Activated effector memory CD4-positive, alpha-beta T cell treated with anti-CD3 and anti-CD28 coated beads, Interleukin-2, amount 50 U/mL, for 16 hours (primary cell): ENCODE results near the gene AMT.
"Not testable (repeated sequence)": the region's sequence is repeated elsewhere in the genome, so short reads cannot be mapped to it uniquely, and the experiment has no call there.

Experiments used
- DNase-seq: peaks from one replicate; pipeline ENCODE4 v3.0.0-alpha.2; 2020

Gene AMT

DNA sequence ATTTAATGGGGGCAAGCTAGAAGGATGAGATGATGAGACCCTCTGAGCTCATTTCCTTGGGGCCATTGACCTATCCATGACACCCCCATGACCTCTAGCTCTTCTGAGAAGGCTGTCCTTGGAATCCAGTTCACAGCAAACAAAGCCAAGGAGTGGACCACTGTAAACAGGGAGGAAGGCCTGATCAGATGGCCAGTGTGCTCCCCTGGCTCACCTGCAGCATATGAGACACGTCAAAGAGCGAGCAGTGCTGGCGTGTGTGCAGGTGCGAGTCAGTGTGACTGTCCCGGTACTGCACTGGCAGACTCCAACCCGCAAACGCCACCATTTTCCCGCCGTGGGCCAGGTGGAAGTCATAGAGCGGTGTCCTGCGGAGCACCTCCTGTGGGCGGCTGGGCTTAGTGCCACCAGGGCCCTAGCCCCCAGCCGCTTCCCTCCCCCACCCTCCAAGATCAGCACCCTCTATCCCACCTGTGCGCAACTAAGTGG is 339 bp downstream of the AMT start:
- no peak for DNase-seq

- no peak for DNase-seq
Measured at GRCh38 chr3:49417516-49418120, 4.7 kb downstream of the AMT start.

- no peak for DNase-seq
Measured at GRCh38 chr3:49416867-49417266, 5.4 kb downstream of the AMT start.

DNA sequence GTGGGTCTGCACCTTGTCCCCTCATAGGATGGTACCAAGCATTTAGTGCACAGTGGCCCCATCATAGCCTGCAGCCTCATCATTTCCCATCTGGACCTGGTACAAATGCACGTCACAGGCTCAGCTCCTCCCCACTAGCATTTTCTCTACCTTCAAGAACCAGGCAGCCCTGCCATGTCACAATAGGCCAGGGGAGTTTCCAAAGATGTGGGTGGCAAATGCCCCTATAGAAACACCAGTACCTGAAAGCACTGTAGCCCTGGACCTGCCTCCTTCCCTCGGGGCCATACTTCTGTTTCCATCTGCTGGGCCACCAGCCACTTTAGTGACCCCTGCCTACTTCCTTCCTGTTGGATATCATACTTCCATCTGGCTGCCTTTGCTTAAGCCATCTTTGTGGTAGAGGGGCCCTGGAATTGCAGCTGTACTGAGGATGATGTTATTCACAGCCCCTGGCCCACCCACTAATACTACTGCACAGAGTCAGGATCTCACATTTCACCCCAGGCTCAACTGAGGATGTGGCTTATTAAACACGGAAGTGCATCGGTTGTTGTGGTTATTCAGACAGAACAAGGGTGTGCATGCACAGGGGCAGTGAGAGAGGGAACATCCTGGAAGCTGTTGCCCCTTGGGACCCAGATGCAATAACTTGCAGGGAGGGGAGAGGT is 6.2 kb downstream of the AMT start:
- DNase-seq = peak; percentile 89

- no peak for DNase-seq
Measured at GRCh38 chr3:49414753-49415152, 7.5 kb downstream of the AMT start.

- no peak for DNase-seq
Measured at GRCh38 chr3:49413338-49413734, 8.9 kb downstream of the AMT start.

DNA sequence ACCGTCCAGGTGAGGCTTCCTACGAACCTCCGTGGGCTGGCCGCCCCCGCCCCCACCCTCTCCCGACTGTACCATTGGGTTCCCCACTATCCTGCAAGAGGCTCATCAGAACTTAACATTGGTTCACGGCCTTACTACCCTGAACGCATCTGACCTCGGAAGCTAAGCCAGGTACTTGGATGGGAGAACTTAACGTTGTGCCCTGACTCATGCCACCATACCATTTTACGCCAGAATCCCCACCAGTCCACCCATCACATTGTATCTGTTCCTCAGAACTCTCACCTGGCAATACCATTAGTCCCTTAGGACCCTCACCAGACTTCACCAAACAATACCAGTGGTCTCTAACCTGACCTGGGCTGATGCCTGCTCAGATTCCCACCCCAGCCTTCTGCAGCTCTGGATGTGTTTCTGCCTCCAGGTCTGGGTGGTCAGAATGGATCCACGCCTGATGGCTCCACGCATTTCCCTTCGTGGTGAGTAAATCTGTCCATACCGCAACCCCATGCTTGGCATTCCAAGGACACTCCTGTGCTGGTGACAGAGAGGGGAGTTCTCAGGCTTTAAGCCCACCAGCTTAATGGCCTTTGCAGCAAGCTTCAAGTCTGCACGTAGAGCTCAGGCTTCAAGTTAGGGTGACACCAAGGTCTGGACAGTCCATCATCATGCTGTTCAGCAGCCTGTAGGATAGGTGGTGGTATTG is 9.5 kb downstream of the AMT start:
- no peak for DNase-seq

DNA sequence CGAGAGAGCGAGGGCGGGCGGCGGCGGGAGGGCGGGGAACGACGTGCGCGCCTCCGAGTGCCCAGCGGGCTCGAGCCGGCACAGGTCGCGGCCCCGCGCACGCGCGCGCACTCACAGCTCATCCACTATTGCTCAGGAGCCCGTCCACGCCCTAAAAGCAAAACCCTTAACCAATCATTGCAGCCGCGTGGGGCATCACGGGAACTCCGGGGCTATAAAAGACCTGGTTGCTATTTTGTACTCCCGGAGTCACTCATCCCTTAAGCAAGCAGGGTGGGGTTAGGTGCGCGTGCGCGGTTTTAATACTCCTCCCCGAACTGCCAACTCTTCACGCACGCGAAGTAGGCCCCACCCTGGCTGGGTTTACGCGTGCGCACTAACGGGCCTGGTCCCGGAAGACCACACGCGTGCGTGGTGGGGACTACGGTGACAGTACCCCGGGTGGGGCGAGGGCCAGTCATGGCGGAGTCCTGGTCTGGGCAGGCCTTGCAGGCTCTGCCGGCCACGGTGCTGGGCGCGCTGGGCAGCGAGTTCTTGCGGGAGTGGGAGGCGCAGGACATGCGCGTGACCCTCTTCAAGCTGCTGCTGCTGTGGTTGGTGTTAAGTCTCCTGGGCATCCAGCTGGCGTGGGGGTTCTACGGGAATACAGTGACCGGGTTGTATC is 10.2 kb downstream of the AMT start, which contains the start of the genes RHOA and TCTA:
TSS of gene RHOA (minus strand) at position 9 of the 664 bp plus-strand sequence. CDS start 36,387 bp downstream, outside the sequence.
TSS of gene TCTA (plus strand) at position 456 of the 664 bp plus-strand sequence. CDS start at position 460, 4 bp downstream.
- peak; percentile 99 for DNase-seq

- DNase-seq = peak; percentile 87
Measured at GRCh38 chr3:49411535-49411967, 10.7 kb downstream of the AMT start.

- no peak for DNase-seq
Measured at GRCh38 chr3:49410846-49411534, 11.3 kb downstream of the AMT start.

DNA sequence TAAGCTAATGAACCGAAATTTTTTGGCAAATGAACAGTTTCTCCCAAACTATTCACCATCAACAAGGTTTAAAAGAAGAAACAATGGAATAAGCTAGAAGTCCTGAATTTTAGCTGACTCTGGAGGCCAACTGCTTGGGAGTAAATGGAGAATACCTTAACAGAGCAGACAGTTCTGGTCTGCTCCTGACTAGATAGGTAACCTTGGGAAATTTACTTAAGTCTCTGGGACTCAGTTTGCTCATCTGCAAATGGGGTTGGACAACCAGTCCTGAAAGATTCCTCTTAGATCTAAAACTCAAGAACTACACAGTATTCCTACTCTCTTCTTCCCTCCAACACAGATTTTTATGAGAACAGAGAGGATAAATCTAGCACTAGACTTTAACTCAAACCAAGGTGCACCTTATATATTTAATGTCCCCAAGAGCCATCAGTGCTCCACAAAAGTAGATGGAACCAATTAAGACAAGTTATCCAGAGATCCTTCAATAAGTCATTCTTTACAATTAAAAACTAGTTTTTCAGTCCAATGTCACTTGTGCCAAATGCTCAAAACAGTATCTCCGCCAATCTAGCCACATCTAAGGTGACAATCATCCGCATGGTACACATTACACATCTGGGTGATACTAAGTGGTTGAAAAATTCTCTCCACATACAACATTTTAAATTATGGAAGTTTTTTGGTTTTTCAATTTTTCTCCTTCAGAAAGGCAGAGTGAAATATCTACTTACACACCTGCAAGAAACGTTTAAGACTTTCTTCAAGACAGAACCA is 12.0 kb downstream of the AMT start:
- DNase-seq = no peak

DNA sequence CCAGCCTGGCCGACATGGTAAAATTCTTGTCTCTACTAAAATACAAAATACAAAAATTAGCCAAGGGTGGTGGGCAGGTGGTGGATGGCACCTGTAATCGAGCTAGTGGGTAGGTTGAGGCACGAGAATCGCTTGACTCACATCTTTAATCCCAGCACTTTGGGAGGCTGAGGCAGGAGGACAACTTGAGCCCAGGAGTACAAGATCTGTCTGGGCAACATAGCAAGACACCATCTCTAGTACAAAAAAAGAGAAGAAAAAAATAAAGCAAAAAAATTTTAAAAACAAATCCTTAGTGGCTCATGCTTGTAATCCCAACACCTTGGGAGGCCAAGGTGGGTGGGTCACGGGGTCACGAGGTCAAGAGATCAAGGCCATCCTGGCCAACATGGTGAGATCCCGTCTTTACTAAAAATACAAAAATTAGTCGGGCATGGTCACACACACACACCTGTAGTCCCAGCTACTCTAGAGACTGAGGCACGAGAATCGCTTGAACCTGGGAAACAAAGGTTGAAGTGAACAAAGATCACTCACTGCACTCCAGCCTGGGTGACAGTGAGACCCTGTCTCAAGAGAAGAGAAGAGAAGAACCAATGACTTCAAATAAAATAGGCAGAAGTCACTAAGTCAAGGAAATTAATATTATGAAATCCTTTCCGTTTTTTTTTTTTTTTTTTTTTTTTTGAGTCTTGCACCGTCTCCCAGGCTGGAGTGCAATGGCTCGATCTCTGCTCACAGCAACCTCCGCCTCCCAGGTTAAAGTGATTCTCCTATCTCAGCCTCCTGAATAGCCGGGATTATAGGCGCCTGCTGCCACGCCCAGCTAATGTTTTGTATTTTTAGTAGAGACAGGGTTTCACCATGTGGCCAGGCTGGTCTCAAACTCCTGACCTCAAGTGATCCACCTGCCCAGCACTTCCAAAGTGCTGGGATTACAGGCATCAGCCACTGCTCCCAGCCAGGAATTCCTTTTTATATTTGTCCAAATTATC is 15.4 kb downstream of the AMT start:
- no peak for DNase-seq

- DNase-seq = not testable (repeated sequence)
Measured at GRCh38 chr3:49405570-49405969, 16.7 kb downstream of the AMT start.

DNA sequence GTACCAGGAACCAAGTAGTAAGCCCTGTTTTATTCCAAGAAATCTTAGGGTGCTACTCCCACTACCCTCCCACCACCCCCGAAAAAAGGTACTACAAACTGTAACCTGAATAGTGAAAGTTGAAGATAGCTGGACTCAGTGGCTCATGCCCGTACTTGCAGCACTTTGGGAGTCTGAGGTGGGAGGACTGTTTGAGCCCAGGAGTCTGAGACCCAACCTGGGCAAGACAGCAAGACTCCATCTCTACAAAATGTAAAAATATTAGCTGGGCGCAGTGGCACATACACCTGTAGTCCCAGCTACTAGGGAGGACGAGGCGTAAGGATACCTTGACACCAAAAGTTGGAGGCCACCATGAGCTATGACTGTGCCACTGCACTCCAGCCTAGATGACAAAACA is 18.4 kb downstream of the AMT start:
- DNase-seq = no peak

GRCh38 chr3:49401766-49402165 is 20.5 kb downstream of the AMT start:
- DNase-seq = no peak

GRCh38 chr3:49399461-49399860 is 22.8 kb downstream of the AMT start:
- DNase-seq = no peak

GRCh38 chr3:49397470-49397869 is 24.8 kb downstream of the AMT start:
- DNase-seq = no peak

DNA sequence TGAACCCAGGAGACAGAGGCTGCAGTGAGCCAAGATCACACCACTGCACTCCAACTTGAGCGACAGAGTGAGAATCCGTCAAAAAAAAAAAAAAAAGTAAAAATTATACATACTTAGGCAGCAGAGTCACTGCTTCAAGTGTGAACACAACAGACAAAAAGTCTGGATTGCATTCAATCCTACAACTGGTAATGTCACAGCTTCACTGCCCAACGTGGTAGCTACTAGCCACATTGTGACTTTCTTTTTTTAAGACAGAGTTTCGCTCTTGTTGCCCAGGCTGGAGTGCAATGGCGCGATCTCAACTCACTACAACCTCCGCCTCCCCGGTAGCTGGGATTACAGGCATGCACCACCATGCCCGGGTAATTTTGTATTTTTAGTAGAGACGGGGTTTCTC is 31.0 kb downstream of the AMT start:
- not testable (repeated sequence) for DNase-seq

DNA sequence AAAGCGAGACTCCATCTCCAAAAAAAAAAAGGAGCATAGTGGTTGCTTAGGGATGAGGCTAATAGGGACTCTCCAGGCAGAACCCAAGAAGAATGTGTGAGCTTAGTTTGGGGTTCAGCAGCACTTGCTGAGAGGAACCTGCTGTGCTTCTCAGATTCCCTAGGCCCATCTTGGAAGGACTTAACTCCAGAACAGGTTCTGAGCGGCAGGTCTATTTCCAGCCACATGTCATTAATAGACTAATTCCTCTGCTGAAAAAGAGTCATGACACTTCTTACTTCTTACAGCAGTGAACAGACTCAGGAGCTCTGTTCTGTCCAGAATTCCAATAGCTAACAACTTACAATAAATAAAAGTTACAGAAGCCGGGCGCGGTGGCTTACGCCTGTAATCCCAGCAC is 33.0 kb downstream of the AMT start:
- DNase-seq = no peak

DNA sequence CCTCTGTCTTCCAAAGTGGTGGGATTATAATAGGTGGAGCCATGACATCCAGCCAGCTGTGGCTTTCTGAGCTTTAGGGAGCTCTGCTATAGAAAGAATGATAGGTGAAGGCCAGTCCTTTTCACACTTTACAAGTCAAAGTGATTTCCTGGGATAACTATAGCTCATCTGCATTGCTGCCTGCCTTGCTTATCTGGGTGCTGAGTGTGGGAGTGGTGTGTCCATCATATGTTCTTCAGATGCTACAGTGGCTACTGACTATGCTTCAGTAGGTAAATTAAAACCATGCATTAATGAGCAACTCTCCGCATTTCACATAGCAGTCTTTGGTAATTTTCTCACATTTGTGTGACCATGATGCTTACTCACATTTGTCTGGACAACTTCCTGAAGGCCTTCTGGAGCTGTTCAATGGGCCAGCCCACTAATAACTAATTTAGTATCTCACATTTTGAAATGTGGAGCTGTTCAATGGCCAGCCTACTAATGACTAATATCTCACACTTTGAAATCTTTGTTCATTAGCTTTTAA is 33.9 kb downstream of the AMT start:
- DNase-seq = no peak
